Lower leg skin (tissue), 4 donors: ENCODE data around the gene MTUS2. TPM values are rescaled to one million over a fixed set of nuclear protein-coding genes. Genes with fewer than 3 reads are reported as not detected.

Experiments used
- DNase-seq, 2 donors: peaks; one replicate each; pipeline ENCODE4 v3.0.0-alpha.2; 2019; ENCODE audit warnings: low spot score in 2 of 2
- H3K4me3 ChIP-seq: fragments of 200-600 bp; sonication (generic); 2 replicates; pipeline ENCODE4 v1.5.1; 2017; ENCODE audit warnings: mild to moderate bottlenecking, low read depth; ENCODE audit not compliant: poor library complexity, severe bottlenecking
- CTCF ChIP-seq, 3 donors: fragments of 450-650 bp; IDR thresholded peaks; one replicate each; pipeline ENCODE4 v1.5.1; 2016; ENCODE audit warnings: antibody characterized with exemption in 3 of 3, mild to moderate bottlenecking in 3 of 3, moderate library complexity in 2 of 3
- POLR2A ChIP-seq, 2 donors: fragments of 450-650 bp; IDR thresholded peaks; one replicate each; pipeline ENCODE4 v1.6.1; 2016 to 2017; ENCODE audit warnings: antibody characterized with exemption in 2 of 2, mild to moderate bottlenecking in 1 of 2, moderate library complexity in 1 of 2
- WGBS, 2 donors: methylation state at CpG; one replicate each; pipeline ENCODE4 v1.1.5; 2018; 5-methylcytosine and 5-hydroxymethylcytosine counted together
- intact Hi-C: fragments of 100-400 bp; cut with DNase I; formaldehyde crosslinking; loops from one replicate; pipeline ENCODE4 v1.15.0; 2023; ENCODE audit warnings: low total_unique reads
- total RNA-seq, 4 donors: library from RNA; depleted of rRNA; stranded (reverse); fragments of >200 nt; gene quantifications; one replicate each; pipeline ENCODE4 v1.1.0, GENCODE V29; 2016

Gene MTUS2
- total RNA-seq, 4 donors from 2014 or later: 0.13 to 1.9 TPM; not detected in 2

- H3K4me3 ChIP-seq: no peak overlapping the region
- intact Hi-C loops: no loop called here
- no peak for DNase-seq
- 75 to 77% methylated on average over 3 of the region's 3 CpGs for WGBS, 2 donors
- TF ChIP-seq POLR2A (IDR thresholded peaks at IDR 0.05) (no peak), CTCF (IDR thresholded peaks at IDR 0.05) (no peak)
Observed at GRCh38 chr13:29421118-29421517, 601.0 kb downstream of the MTUS2 start.

- H3K4me3 ChIP-seq: no peak overlapping the region
- 90 to 92% methylated on average over 5 of the region's 5 CpGs for WGBS, 2 donors
- TF ChIP-seq POLR2A (IDR thresholded peaks at IDR 0.05): no peak
- no peak for TF ChIP-seq CTCF (IDR thresholded peaks at IDR 0.05)
- intact Hi-C loops: no loop called here
- DNase-seq: no peak
Observed at GRCh38 chr13:29422015-29422414, 601.9 kb downstream of the MTUS2 start.

- TF ChIP-seq CTCF (IDR thresholded peaks at IDR 0.05) (no peak), POLR2A (IDR thresholded peaks at IDR 0.05) (no peak)
- H3K4me3 ChIP-seq: no peak overlapping the region
- intact Hi-C loops: no loop called here
- WGBS, 2 donors: 87 to 96% methylated on average over 1 of the region's 1 CpG
- no peak for DNase-seq
Observed at GRCh38 chr13:29423050-29423449, 602.9 kb downstream of the MTUS2 start.

- no peak for DNase-seq
- H3K4me3 ChIP-seq: no peak overlapping the region
- WGBS, 2 donors: 5 to 6% methylated on average over 3 of the region's 3 CpGs
- intact Hi-C loops: no loop called here
- TF ChIP-seq POLR2A (IDR thresholded peaks at IDR 0.05): no peak
- no peak for TF ChIP-seq CTCF (IDR thresholded peaks at IDR 0.05)
Observed at GRCh38 chr13:29427937-29428309, 607.8 kb downstream of the MTUS2 start.

GRCh38 chr13:29428310-29429181 is 608.4 kb downstream of the MTUS2 start:
- no peak for DNase-seq
- H3K4me3 ChIP-seq: no peak overlapping the region
- intact Hi-C loops: no loop called here
- TF ChIP-seq POLR2A (IDR thresholded peaks at IDR 0.05) (no peak), CTCF (IDR thresholded peaks at IDR 0.05) (no peak)
- 1 to 2% methylated on average over 30 to 34 of the region's 34 CpGs for WGBS, 2 donors
